Tibial nerve (tissue), 4 donors: ENCODE data around the gene DYNC1LI2.

Source experiments
- CTCF ChIP-seq, 5 experiments: fragments of 200-600 bp in 3 of 5; fragments of 450-650 bp in 2 of 5; sonication (generic) in 3 of 5; IDR thresholded peaks; one replicate each; pipeline ENCODE4 v1.5.1; 2016 to 2019; ENCODE audit warnings: antibody characterized with exemption in 5 of 5, mild to moderate bottlenecking in 3 of 5, moderate library complexity in 2 of 5
- EP300 ChIP-seq, 2 donors: sonication (generic); formaldehyde crosslinking; IDR thresholded peaks; one replicate each; pipeline ENCODE4 v1.6.1; 2017; ENCODE audit warnings: antibody characterized with exemption in 2 of 2, mild to moderate bottlenecking in 1 of 2
- POLR2A ChIP-seq, 2 donors: fragments of 450-650 bp; IDR thresholded peaks; one replicate each; pipeline ENCODE4 v1.6.1; 2017; ENCODE audit warnings: antibody characterized with exemption in 2 of 2, mild to moderate bottlenecking in 2 of 2, moderate library complexity in 2 of 2

- no peak for TF ChIP-seq CTCF (IDR thresholded peaks at IDR 0.05)
- no peak for TF ChIP-seq POLR2A (IDR thresholded peaks at IDR 0.05)
- no peak for TF ChIP-seq EP300 (IDR thresholded peaks at IDR 0.05)
Measured at GRCh38 chr16:66677836-66678235, 73.6 kb downstream of the DYNC1LI2 start.
